ENCODE data around the gene TFEB.

Gene TFEB

DNA sequence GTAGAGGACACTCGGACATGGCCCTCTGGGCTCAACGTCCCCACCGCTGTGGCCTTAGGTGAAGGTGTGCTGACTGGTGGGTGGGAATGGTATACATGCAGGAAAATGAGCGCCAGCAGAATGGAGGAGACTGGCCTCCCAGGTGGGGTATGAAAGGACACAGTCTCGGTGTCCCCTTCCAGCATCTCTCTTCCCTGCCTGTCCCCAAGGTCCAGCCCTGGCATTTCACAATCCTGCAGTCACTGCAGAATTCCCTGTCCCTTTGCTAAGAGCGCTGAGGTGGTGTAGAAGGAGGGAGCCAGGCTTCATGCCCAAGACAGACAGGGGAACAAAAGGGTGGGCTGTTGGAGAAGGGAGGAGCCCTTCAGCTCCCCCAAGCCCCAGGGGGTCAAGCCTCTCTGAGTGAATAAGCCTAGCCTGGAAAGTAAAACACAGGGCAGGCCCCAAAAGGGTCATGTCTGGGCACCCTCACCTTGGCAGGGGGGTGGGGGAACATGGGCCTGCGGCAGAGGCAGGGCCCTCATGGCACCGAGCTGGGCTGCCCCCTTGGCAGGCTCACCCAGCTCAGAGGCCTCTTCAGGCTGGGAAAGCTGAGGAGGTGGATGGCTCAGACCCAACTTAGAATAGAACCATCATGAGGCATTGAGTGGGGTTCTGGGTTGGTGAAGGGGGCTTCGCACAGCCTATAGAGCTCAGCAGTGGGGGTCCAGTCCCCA is 23.9 kb downstream of the TFEB start:
- FAIRE-seq (no peak), DNase-seq (ENCODE audit: insufficient read length, low spot score) (no peak)
- TF ChIP-seq POLR2AphosphoS5 (IDR thresholded peaks at IDR 0.05; ENCODE audit: low read depth, low read length) (no peak), PAX5 (IDR thresholded peaks at IDR 0.05; ENCODE audit: insufficient read depth, low read length, severe bottlenecking) (no peak), POU2F2 (IDR thresholded peaks at IDR 0.05; ENCODE audit: low read depth, low read length) (no peak), POLR2A (IDR thresholded peaks at IDR 0.05; ENCODE audit: low read depth, low read length) (no peak), SPI1 (IDR thresholded peaks at IDR 0.05; ENCODE audit: low read depth, low read length) (no peak), TAF1 (IDR thresholded peaks at IDR 0.05; ENCODE audit: low read depth, low read length) (no peak)

- DNase-seq (ENCODE audit: insufficient read length, low spot score) (no peak), FAIRE-seq (no peak)
- TF ChIP-seq TAF1 (IDR thresholded peaks at IDR 0.05; ENCODE audit: low read depth, low read length): no peak
- TF ChIP-seq POU2F2 (IDR thresholded peaks at IDR 0.05; ENCODE audit: low read depth, low read length): no peak
- TF ChIP-seq POLR2A (IDR thresholded peaks at IDR 0.05; ENCODE audit: low read depth, low read length): no peak
- no peak for TF ChIP-seq PAX5 (IDR thresholded peaks at IDR 0.05; ENCODE audit: insufficient read depth, low read length, severe bottlenecking)
- no peak for TF ChIP-seq SPI1 (IDR thresholded peaks at IDR 0.05; ENCODE audit: low read depth, low read length)
- TF ChIP-seq POLR2AphosphoS5 (IDR thresholded peaks at IDR 0.05; ENCODE audit: low read depth, low read length): no peak
Observed at GRCh38 chr6:41709375-41709774, 26.0 kb downstream of the TFEB start.

- DNase-seq (ENCODE audit: insufficient read length, low spot score) (no peak), FAIRE-seq (peak; percentile 13)
- no peak for TF ChIP-seq POU2F2 (IDR thresholded peaks at IDR 0.05; ENCODE audit: low read depth, low read length)
- TF ChIP-seq PAX5 (IDR thresholded peaks at IDR 0.05; ENCODE audit: insufficient read depth, low read length, severe bottlenecking): no peak
- TF ChIP-seq POLR2A (IDR thresholded peaks at IDR 0.05; ENCODE audit: low read depth, low read length): no peak
- no peak for TF ChIP-seq TAF1 (IDR thresholded peaks at IDR 0.05; ENCODE audit: low read depth, low read length)
- no peak for TF ChIP-seq SPI1 (IDR thresholded peaks at IDR 0.05; ENCODE audit: low read depth, low read length)
- TF ChIP-seq POLR2AphosphoS5 (IDR thresholded peaks at IDR 0.05; ENCODE audit: low read depth, low read length): no peak
Observed at GRCh38 chr6:41708856-41709255, 26.6 kb downstream of the TFEB start.

GRCh38 chr6:41707565-41708200 is 27.7 kb downstream of the TFEB start:
- peak; percentile 86 for FAIRE-seq
- TF ChIP-seq SPI1 (IDR thresholded peaks at IDR 0.05; ENCODE audit: low read depth, low read length) (peak; percentile 60; the same call in 1 of the 2 replicates), POU2F2 (IDR thresholded peaks at IDR 0.05; ENCODE audit: low read depth, low read length) (no peak)
- no peak for DNase-seq (ENCODE audit: insufficient read length, low spot score)

DNA sequence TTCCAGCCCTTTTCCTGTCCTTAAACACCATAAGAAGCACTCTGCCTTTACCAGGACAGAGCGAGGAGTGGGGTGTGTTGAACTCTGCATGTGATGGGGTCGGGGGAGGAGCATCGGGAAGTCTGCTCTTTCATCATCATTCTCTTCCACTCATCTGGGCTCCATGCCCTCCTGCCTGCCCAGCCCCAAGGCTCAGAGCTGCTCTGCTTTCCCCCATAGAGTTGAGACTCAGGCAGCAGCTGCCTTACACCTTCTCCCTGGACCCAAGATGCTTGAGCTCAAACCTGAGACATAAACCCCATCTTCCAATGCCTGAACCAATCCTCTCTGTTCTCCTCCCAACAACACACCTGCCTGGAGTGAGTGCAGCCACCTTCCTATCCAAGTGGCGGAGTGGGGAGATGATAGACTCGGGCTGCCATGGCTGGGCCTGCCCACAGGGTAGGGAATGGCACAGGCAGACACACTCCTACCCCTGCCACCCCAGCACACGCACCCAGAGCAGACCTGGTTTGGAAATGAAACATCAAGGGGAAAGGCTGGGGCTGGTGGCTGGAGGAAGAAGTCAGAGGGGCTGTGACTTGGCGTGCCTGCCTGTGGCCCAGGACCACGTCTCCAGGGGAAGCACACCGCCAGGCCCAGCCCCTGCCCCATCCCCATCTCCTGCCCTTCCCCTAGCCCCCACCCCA is 28.4 kb downstream of the TFEB start:
- FAIRE-seq: no peak
- TF ChIP-seq POU2F2 (IDR thresholded peaks at IDR 0.05; ENCODE audit: low read depth, low read length) (no peak), PAX5 (IDR thresholded peaks at IDR 0.05; ENCODE audit: insufficient read depth, low read length, severe bottlenecking) (no peak), POLR2A (IDR thresholded peaks at IDR 0.05; ENCODE audit: low read depth, low read length) (no peak), TAF1 (IDR thresholded peaks at IDR 0.05; ENCODE audit: low read depth, low read length) (peak; percentile 59; the same call in 1 of the 2 replicates)
- no peak for DNase-seq (ENCODE audit: insufficient read length, low spot score)

DNA sequence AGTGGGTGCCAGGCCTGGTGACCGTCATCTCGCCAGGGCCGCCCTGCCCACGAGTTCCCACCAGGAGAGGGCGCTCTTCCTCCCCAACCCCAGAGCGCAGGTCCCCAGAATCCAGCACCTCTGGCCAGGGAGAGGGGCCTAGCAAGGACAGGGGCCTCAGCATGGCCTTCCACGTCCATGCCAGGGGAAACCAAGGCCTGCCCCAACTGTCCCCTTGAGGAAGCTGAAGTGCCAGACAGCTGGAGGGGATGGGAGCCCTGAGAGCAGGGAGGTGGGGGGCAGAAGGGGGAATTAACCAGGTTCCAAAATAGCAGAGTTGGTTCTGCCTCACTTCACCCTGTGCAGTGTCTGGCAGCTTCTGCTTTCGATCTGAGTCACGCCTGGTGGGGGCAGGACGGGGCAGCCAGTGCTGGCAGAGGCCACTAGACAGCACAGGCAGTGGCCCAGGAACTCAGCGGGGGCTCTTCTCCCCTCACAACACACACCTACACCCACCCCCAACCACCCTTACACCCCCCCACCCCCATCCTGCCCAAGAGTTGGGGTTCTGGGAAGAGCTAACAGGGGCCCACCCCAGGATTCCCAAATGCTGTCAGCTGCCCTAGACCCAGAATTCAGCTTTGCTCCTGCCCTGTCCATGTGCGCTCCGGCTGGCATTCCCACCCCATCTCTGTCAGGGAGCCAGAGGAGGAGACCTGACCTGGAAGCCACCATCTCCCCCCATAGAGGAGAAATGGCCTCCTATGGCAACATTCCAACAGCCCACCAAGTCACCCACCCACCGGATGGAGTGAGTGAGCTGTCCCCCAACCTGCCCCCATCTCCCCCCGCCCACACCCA is 29.2 kb downstream of the TFEB start:
- FAIRE-seq (peak; percentile 96), DNase-seq (ENCODE audit: insufficient read length, low spot score) (peak; percentile 86)
- TF ChIP-seq PAX5 (IDR thresholded peaks at IDR 0.05; ENCODE audit: insufficient read depth, low read length, severe bottlenecking) (peak; percentile 98), SPI1 (IDR thresholded peaks at IDR 0.05; ENCODE audit: low read depth, low read length) (peak; percentile 79), POU2F2 (IDR thresholded peaks at IDR 0.05; ENCODE audit: low read depth, low read length) (peak; percentile 90), TAF1 (IDR thresholded peaks at IDR 0.05; ENCODE audit: low read depth, low read length) (0 out of 2 replicates have a peak, but pooled peaks have one; percentile 55), POLR2A (IDR thresholded peaks at IDR 0.05; ENCODE audit: low read depth, low read length) (peak; percentile 53; the same call in 1 of the 2 replicates), POLR2AphosphoS5 (IDR thresholded peaks at IDR 0.05; ENCODE audit: low read depth, low read length) (no peak; the same call in 1 of the 2 replicates)

- TF ChIP-seq POLR2A (IDR thresholded peaks at IDR 0.05; ENCODE audit: low read depth, low read length): no peak
- TF ChIP-seq PAX5 (IDR thresholded peaks at IDR 0.05; ENCODE audit: insufficient read depth, low read length, severe bottlenecking): no peak
- TF ChIP-seq POU2F2 (IDR thresholded peaks at IDR 0.05; ENCODE audit: low read depth, low read length): no peak
- TF ChIP-seq SPI1 (IDR thresholded peaks at IDR 0.05; ENCODE audit: low read depth, low read length): no peak
- TF ChIP-seq TAF1 (IDR thresholded peaks at IDR 0.05; ENCODE audit: low read depth, low read length): no peak
- no peak; the same call in 1 of the 2 replicates for TF ChIP-seq POLR2AphosphoS5 (IDR thresholded peaks at IDR 0.05; ENCODE audit: low read depth, low read length)
- DNase-seq (ENCODE audit: insufficient read length, low spot score) (no peak), FAIRE-seq (no peak)
Observed at GRCh38 chr6:41705311-41705995, 30.0 kb downstream of the TFEB start.

DNA sequence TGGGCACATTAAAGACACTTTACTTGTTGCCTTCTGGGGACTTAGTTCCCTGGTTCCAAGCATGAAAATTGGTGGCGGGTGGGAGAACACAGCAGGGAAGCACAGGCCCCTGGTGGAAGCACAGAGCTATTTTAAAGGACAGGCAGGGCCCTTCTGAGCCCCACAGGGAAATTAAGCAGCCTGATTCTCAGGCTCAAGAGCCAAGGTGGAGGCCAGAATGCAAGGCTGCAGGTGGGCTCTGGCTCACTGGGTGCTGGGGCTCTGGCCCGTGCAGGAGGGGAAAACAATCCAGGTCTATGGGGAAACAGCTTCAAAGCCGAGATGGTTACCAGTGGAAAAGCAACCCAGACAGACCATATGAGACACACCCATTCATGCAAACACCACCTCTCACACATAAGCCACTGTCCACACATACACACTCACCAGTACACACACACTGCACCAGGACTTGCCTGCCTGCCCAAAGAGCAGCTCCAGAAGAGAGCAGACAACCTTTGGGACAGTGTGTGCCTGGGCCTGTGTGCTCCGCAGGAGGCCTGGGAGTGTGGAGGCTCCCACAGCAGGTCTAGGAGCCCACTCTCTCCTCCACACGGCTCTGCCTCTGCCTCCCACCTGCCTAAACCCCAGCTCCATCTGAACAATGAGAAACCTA is 30.6 kb downstream of the TFEB start:
- TF ChIP-seq SPI1 (IDR thresholded peaks at IDR 0.05; ENCODE audit: low read depth, low read length) (no peak), POLR2AphosphoS5 (IDR thresholded peaks at IDR 0.05; ENCODE audit: low read depth, low read length) (peak; percentile 48; the same call in 1 of the 2 replicates)
- no peak for DNase-seq (ENCODE audit: insufficient read length, low spot score)
- FAIRE-seq: no peak
